Inflammatory macrophage treated with lipopolysaccharide for 1 hour (primary cell): ENCODE measurements around the gene ABCA4.
"Not testable (repeated sequence)": the region's sequence is repeated elsewhere in the genome, so short reads cannot be mapped to it uniquely, and the experiment has no call there.

Source experiments
- DNase-seq, 2 donors: peaks; one replicate each; pipeline ENCODE4 v3.0.0-alpha.2; 2020 to 2022

The ABCA4 gene

GRCh38 chr1:94120991-94121390, at the start of gene ABCA4:
Gene ABCA4 (minus strand): TSS chr1:94121148. CDS start chr1:94121045, 103 bp downstream.
- DNase-seq: no peak

GRCh38 chr1:94169126-94169525, 48.2 kb upstream of the ABCA4 start:
- DNase-seq: no peak

- DNase-seq: no peak
Observed at GRCh38 chr1:94165843-94166242, 44.9 kb upstream of the ABCA4 start.

- DNase-seq: not testable (repeated sequence)
Observed at GRCh38 chr1:94164885-94165284, 43.9 kb upstream of the ABCA4 start.

- not testable (repeated sequence) for DNase-seq
Observed at GRCh38 chr1:94164121-94164520, 43.2 kb upstream of the ABCA4 start.

GRCh38 chr1:94163249-94163648, 42.3 kb upstream of the ABCA4 start:
- not testable (repeated sequence) for DNase-seq

- no peak for DNase-seq
Observed at GRCh38 chr1:94160811-94161210, 39.9 kb upstream of the ABCA4 start.

GRCh38 chr1:94156096-94156625, 35.2 kb upstream of the ABCA4 start:
- no peak for DNase-seq

GRCh38 chr1:94154989-94155388, 34.0 kb upstream of the ABCA4 start:
- no peak for DNase-seq

GRCh38 chr1:94153133-94153532, 32.2 kb upstream of the ABCA4 start:
- no peak for DNase-seq

- not testable (repeated sequence) for DNase-seq
Observed at GRCh38 chr1:94149166-94149565, 28.2 kb upstream of the ABCA4 start.

GRCh38 chr1:94146273-94146672, 25.3 kb upstream of the ABCA4 start:
- no peak for DNase-seq

GRCh38 chr1:94144836-94145235, 23.9 kb upstream of the ABCA4 start:
- DNase-seq: no peak

GRCh38 chr1:94143809-94144176, 22.8 kb upstream of the ABCA4 start:
- DNase-seq: no peak

- peak; percentile 9 to 14 for DNase-seq
Observed at GRCh38 chr1:94143173-94143808, 22.3 kb upstream of the ABCA4 start.

GRCh38 chr1:94142583-94142982, 21.6 kb upstream of the ABCA4 start:
- DNase-seq: no peak

GRCh38 chr1:94142022-94142421, 21.1 kb upstream of the ABCA4 start:
- no peak for DNase-seq

- no peak for DNase-seq
Observed at GRCh38 chr1:94132111-94132510, 11.2 kb upstream of the ABCA4 start.

- DNase-seq: no peak
Observed at GRCh38 chr1:94130851-94131595, 10.1 kb upstream of the ABCA4 start.

- DNase-seq: no peak
Observed at GRCh38 chr1:94126651-94127050, 5.7 kb upstream of the ABCA4 start.

GRCh38 chr1:94125551-94126514, 4.9 kb upstream of the ABCA4 start:
- no peak for DNase-seq

GRCh38 chr1:94124538-94124937, 3.6 kb upstream of the ABCA4 start:
- no peak for DNase-seq
